HG03439 (cell line): ENCODE measurements around the gene FAM217B.

Experiments used
- ATAC-seq: cut with Tn5 transposase; IDR thresholded peaks from one replicate; pipeline ENCODE4 v1.9.1; 2021; ENCODE audit warnings: mild to moderate bottlenecking, moderate library complexity; ENCODE audit not compliant: unreplicated experiment

FAM217B gene

GRCh38 chr20:59940129-59940955, at the start of gene FAM217B, which contains the start of gene PPP1R3D:
TSS of gene FAM217B (plus strand) at chr20:59940389. CDS start at chr20:59943944, 3,555 bp downstream.
TSS of gene PPP1R3D (minus strand) at chr20:59940305. CDS start at chr20:59939931, 374 bp downstream.
- ATAC-seq, result peak; percentile 89

- no peak for ATAC-seq
Observed at GRCh38 chr20:59891581-59891980, 48.6 kb upstream of the FAM217B start.

- ATAC-seq, result no peak
Observed at GRCh38 chr20:59895908-59896307, 44.3 kb upstream of the FAM217B start.

GRCh38 chr20:59902470-59902869, 37.7 kb upstream of the FAM217B start:
- ATAC-seq, result no peak

- no peak for ATAC-seq
Observed at GRCh38 chr20:59903621-59904020, 36.6 kb upstream of the FAM217B start.

GRCh38 chr20:59908855-59909254, 31.3 kb upstream of the FAM217B start:
- ATAC-seq, result no peak

- ATAC-seq, result no peak
Observed at GRCh38 chr20:59911041-59911440, 29.1 kb upstream of the FAM217B start.

GRCh38 chr20:59912609-59913008, 27.6 kb upstream of the FAM217B start:
- ATAC-seq, result no peak

GRCh38 chr20:59920944-59921343, 19.2 kb upstream of the FAM217B start:
- no peak for ATAC-seq

GRCh38 chr20:59923514-59923913, 16.7 kb upstream of the FAM217B start:
- ATAC-seq, result no peak

GRCh38 chr20:59925359-59925758, 14.8 kb upstream of the FAM217B start:
- no peak for ATAC-seq

GRCh38 chr20:59925899-59926298, 14.3 kb upstream of the FAM217B start:
- ATAC-seq, result no peak

- no peak for ATAC-seq
Observed at GRCh38 chr20:59931511-59932312, 8.5 kb upstream of the FAM217B start.

GRCh38 chr20:59932616-59933295, 7.4 kb upstream of the FAM217B start:
- ATAC-seq, result no peak

GRCh38 chr20:59933296-59933848, 6.8 kb upstream of the FAM217B start, which contains the start of gene SYCP2:
TSS of gene SYCP2 (minus strand) at chr20:59933637. CDS start at chr20:59922413, 11,224 bp downstream.
- ATAC-seq, result no peak

- peak; percentile 58 for ATAC-seq
Observed at GRCh38 chr20:59933849-59934585, 6.2 kb upstream of the FAM217B start.

- no peak for ATAC-seq
Observed at GRCh38 chr20:59935457-59936185, 4.6 kb upstream of the FAM217B start.

GRCh38 chr20:59936409-59936808, 3.8 kb upstream of the FAM217B start:
- ATAC-seq, result no peak

GRCh38 chr20:59937150-59937549, 3.0 kb upstream of the FAM217B start:
- no peak for ATAC-seq
